H1 (cell line): ENCODE measurements around the gene MYL11. TPM values are rescaled to one million over a fixed set of nuclear protein-coding genes. Genes with fewer than 3 reads are reported as not detected.

Experiments
- CTCF ChIA-PET: fragments of 300-600 bp; sonication (Branson Sonifier 250); formaldehyde crosslinking; loops from one replicate; lab custom pipeline; 2021; ENCODE audit not compliant: partially characterized antibody; lab: Charles Lee
- POLR2A ChIA-PET: fragments of 300-600 bp; sonication (Branson Sonifier 250); formaldehyde crosslinking; loops from one replicate; lab custom pipeline; 2021; ENCODE audit warnings: inconsistent platforms; ENCODE audit not compliant: partially characterized antibody; lab: Charles Lee
- DNase-seq, 2 experiments: peaks; one replicate each; pipeline versions ENCODE4 v3.0.0 to v3.0.0-alpha.2; 2010 to 2022; ENCODE audit warnings: low spot score in 2 of 2, low read depth in 1 of 2, mixed read lengths in 1 of 2
- FAIRE-seq: peaks from 2 replicates; lab custom pipeline; 2011; peaks lifted over from hg19 to GRCh38; lab: Jason Lieb, UNC
- H2AFZ ChIP-seq: 2 replicates; pipeline ENCODE4 v1.8.1; 2012; ENCODE audit warnings: low read length, inconsistent platforms
- H2AK5ac ChIP-seq: 2 replicates; pipeline ENCODE4 v1.6.1; 2013; ENCODE audit warnings: low read depth, low read length
- H2BK120ac ChIP-seq: replicated peaks from 2 replicates; pipeline ENCODE3; 2013; ENCODE audit warnings: low read depth, low read length, inconsistent platforms
- H2BK12ac ChIP-seq: 2 replicates; pipeline ENCODE4 v1.6.1; 2013; ENCODE audit warnings: low read depth, low read length
- H2BK15ac ChIP-seq: 2 replicates; pipeline ENCODE4 v1.6.1; 2013; ENCODE audit warnings: low read length
- H2BK20ac ChIP-seq: 2 replicates; pipeline ENCODE4 v1.6.1; 2013; ENCODE audit warnings: low read length
- H2BK5ac ChIP-seq: 2 replicates; pipeline ENCODE4 v1.6.1; 2013; ENCODE audit warnings: low read depth, low read length
- H3K14ac ChIP-seq: 2 replicates; pipeline ENCODE4 v1.6.1; 2013; ENCODE audit warnings: inconsistent platforms; ENCODE audit not compliant: insufficient read length
- H3K18ac ChIP-seq: 2 replicates; pipeline ENCODE4 v1.6.1; 2013; ENCODE audit warnings: low read length; ENCODE audit errors: extremely low read depth
- H3K23ac ChIP-seq: 2 replicates; pipeline ENCODE4 v1.6.1; 2013; ENCODE audit warnings: inconsistent platforms; ENCODE audit not compliant: insufficient read length
- H3K23me2 ChIP-seq: 2 replicates; pipeline ENCODE4 v1.6.1; 2013; ENCODE audit warnings: low read depth, low read length
- H3K27ac ChIP-seq: 2 replicates; pipeline ENCODE4 v1.6.1; 2011; ENCODE audit warnings: low read depth, low read length, inconsistent platforms
- H3K27me3 ChIP-seq, 4 experiments: replicated peaks in 1 of 4; 1 replicate in 1 of 4; 2 replicates in 3 of 4; pipeline versions ENCODE4 v1.6.1 to v1.8.1; 2011 to 2013; ENCODE audit warnings: low read length in 3 of 4, mild to moderate bottlenecking in 3 of 4, inconsistent platforms in 2 of 4, mixed read lengths in 2 of 4, moderate library complexity in 1 of 4; ENCODE audit not compliant: control insufficient read depth in 3 of 4, insufficient read depth in 3 of 4; ENCODE audit errors: extremely low read depth in 1 of 4
- H3K36me3 ChIP-seq, 4 experiments: 2 replicates each; pipeline versions ENCODE4 v1.6.1 to v1.8.1; 2011 to 2013; ENCODE audit warnings: mild to moderate bottlenecking in 4 of 4, low read length in 3 of 4, moderate library complexity in 2 of 4, control low read depth in 1 of 4, inconsistent platforms in 1 of 4; ENCODE audit not compliant: insufficient read depth in 4 of 4, control insufficient read depth in 2 of 4
- H3K4ac ChIP-seq: replicated peaks from 2 replicates; pipeline ENCODE3; 2013; ENCODE audit warnings: low read length, low read depth, mixed read lengths, inconsistent platforms; ENCODE audit not compliant: insufficient read length
- H3K4me1 ChIP-seq, 4 experiments: replicated peaks in 1 of 4; 1 replicate in 1 of 4; 2 replicates in 3 of 4; pipeline versions ENCODE4 v1.6.1 to v1.8.1; 2011 to 2013; ENCODE audit warnings: low read length in 3 of 4, inconsistent platforms in 2 of 4, mixed read lengths in 1 of 4; ENCODE audit not compliant: insufficient read depth in 4 of 4, control insufficient read depth in 3 of 4
- H3K4me2 ChIP-seq, 2 experiments: 2 replicates each; pipeline versions ENCODE4 v1.6.1 to v1.8.1; 2011 to 2013; ENCODE audit warnings: low read depth in 2 of 2, low read length in 2 of 2, control low read depth in 1 of 2, inconsistent platforms in 1 of 2, mild to moderate bottlenecking in 1 of 2; ENCODE audit not compliant: insufficient read depth in 1 of 2
- H3K4me3 ChIP-seq, 4 experiments: fragments of 200-600, 300-600 bp in 1 of 4; sonication (generic), shearing (Covaris generic), sonication (Bioruptor Twin) in 1 of 4; 2 replicates each; pipeline versions ENCODE4 v1.5.1 to v1.8.1; 2011 to 2016; ENCODE audit warnings: low read length in 4 of 4, low read depth in 3 of 4, control low read depth in 2 of 4, inconsistent platforms in 2 of 4, mild to moderate bottlenecking in 2 of 4, mixed read lengths in 1 of 4, moderate library complexity in 1 of 4; ENCODE audit not compliant: insufficient read depth in 2 of 4; ENCODE audit errors: extremely low read depth in 1 of 4
- H3K56ac ChIP-seq: replicated peaks from 2 replicates; pipeline ENCODE3; 2013; ENCODE audit warnings: low read depth, mild to moderate bottlenecking, mixed read lengths, low read length, inconsistent platforms; ENCODE audit not compliant: insufficient read length
- H3K79me1 ChIP-seq: 2 replicates; pipeline ENCODE4 v1.6.1; 2013; ENCODE audit warnings: low read depth, low read length, control low read depth
- H3K79me2 ChIP-seq, 2 experiments: 2 replicates each; pipeline versions ENCODE4 v1.6.1 to v1.8.1; 2012 to 2013; ENCODE audit warnings: low read length in 2 of 2, mild to moderate bottlenecking in 2 of 2, inconsistent platforms in 1 of 2; ENCODE audit not compliant: insufficient read depth in 2 of 2, control insufficient read depth in 1 of 2
- H3K9ac ChIP-seq, 4 experiments: replicated peaks in 1 of 4; 1 replicate in 1 of 4; 2 replicates in 3 of 4; pipeline versions ENCODE4 v1.6.1 to v1.8.1; 2011 to 2013; ENCODE audit warnings: low read depth in 3 of 4, low read length in 3 of 4, control low read depth in 2 of 4, mild to moderate bottlenecking in 2 of 4, moderate library complexity in 2 of 4, inconsistent platforms in 1 of 4; ENCODE audit errors: extremely low read depth in 1 of 4
- H3K9me3 ChIP-seq, 2 experiments: 2 replicates each; pipeline versions ENCODE4 v1.6.1 to v1.8.1; 2012 to 2013; ENCODE audit warnings: mild to moderate bottlenecking in 2 of 2, moderate library complexity in 2 of 2, control low read depth in 1 of 2, inconsistent platforms in 1 of 2, low read depth in 1 of 2, low read length in 1 of 2, mixed read lengths in 1 of 2; ENCODE audit not compliant: insufficient read depth in 2 of 2
- H4K20me1 ChIP-seq, 2 experiments: replicated peaks in 1 of 2; 2 replicates each; pipeline versions ENCODE3 to v1.8.1; 2011 to 2013; ENCODE audit warnings: inconsistent platforms in 2 of 2, low read length in 2 of 2, mild to moderate bottlenecking in 1 of 2; ENCODE audit not compliant: insufficient read depth in 2 of 2, control insufficient read depth in 1 of 2
- H4K5ac ChIP-seq: 2 replicates; pipeline ENCODE4 v1.6.1; 2013; ENCODE audit warnings: low read length, low read depth, mixed read lengths, inconsistent platforms; ENCODE audit not compliant: insufficient read length
- H4K8ac ChIP-seq: 2 replicates; pipeline ENCODE4 v1.8.0; 2013; ENCODE audit warnings: mild to moderate bottlenecking, moderate library complexity, low read length, inconsistent platforms; ENCODE audit not compliant: insufficient read depth; ENCODE audit errors: extremely low read depth
- H4K91ac ChIP-seq: replicated peaks from 2 replicates; pipeline ENCODE3; 2013; ENCODE audit warnings: low read length, mixed read lengths, inconsistent platforms; ENCODE audit not compliant: insufficient read length
- ATF2 ChIP-seq: IDR thresholded peaks from 2 replicates; pipeline ENCODE4 v1.6.1; 2012; ENCODE audit warnings: low read length, inconsistent platforms
- CBX5 ChIP-seq: fragments of 300-800, 300-1000 bp; sonication (generic); IDR thresholded peaks from 2 replicates; pipeline ENCODE4 v1.7.1; 2016; ENCODE audit warnings: antibody characterized with exemption, low read length, low read depth
- CEBPB ChIP-seq: IDR thresholded peaks from 2 replicates; pipeline ENCODE4 v1.6.1; 2012; ENCODE audit warnings: low read depth, low read length
- CHD1 ChIP-seq: IDR thresholded peaks from 2 replicates; pipeline ENCODE4 v1.6.1; 2012; ENCODE audit warnings: low read depth, low read length, improper control_type of control experiment
- PHF8 ChIP-seq: fragments of 200-600 bp; sonication (generic); conservative IDR thresholded peaks from 2 replicates; pipeline ENCODE4 v1.7.1; 2012; ENCODE audit warnings: low read depth, mild to moderate bottlenecking, inconsistent platforms, low read length, moderate library complexity
- POLR2A ChIP-seq, 2 experiments: IDR thresholded peaks; 1 replicate in 1 of 2; 2 replicates in 1 of 2; pipeline ENCODE4 v1.6.1; 2011; ENCODE audit warnings: low read depth in 2 of 2, low read length in 2 of 2, mild to moderate bottlenecking in 2 of 2; ENCODE audit errors: control extremely low read depth in 1 of 2
- POLR2AphosphoS5 ChIP-seq: IDR thresholded peaks from 2 replicates; pipeline ENCODE4 v1.6.1; 2011; ENCODE audit warnings: low read depth, low read length
- RFX5 ChIP-seq: IDR thresholded peaks from 2 replicates; pipeline ENCODE4 v1.6.1; 2011; ENCODE audit warnings: low read depth, low read length, improper control_type of control experiment, borderline replicate concordance
- SRF ChIP-seq: IDR thresholded peaks from 2 replicates; pipeline ENCODE4 v1.6.1; 2011; ENCODE audit warnings: mild to moderate bottlenecking, low read depth, low read length, moderate library complexity
- YY1 ChIP-seq: IDR thresholded peaks from 2 replicates; pipeline ENCODE4 v1.6.1; 2011; ENCODE audit warnings: low read depth, mild to moderate bottlenecking, low read length
- WGBS, 2 experiments: shearing (Covaris generic) in 1 of 2; methylation state at CpG; one replicate each; pipeline versions ENCODE4 v1.1.6 to v1.1.7; 2013 to 2015; ENCODE audit warnings: low lambda C conversion rate in 2 of 2, mixed read lengths in 2 of 2, inconsistent platforms in 1 of 2, low coverage in 1 of 2, missing lambda C conversion rate in 1 of 2; ENCODE audit not compliant: insufficient replicate concordance in 2 of 2, insufficient coverage in 1 of 2, insufficient read length in 1 of 2; ENCODE audit errors: extremely low coverage in 1 of 2, missing lambda C conversion rate in 1 of 2; 5-methylcytosine and 5-hydroxymethylcytosine counted together
- polyA plus RNA-seq, 7 experiments: library from polyadenylated mRNA; depleted of rRNA in 3 of 7; stranded (reverse) in 5 of 7; unstranded in 2 of 7; fragments of >200 nt in 5 of 7; fragments of 200-250 nt in 2 of 7; gene quantifications; 1 replicate in 5 of 7; 2 replicates in 1 of 7; 4 replicates in 1 of 7; pipeline versions ENCODE4 v1.2.1 to v1.2.3, GENCODE V29; 2011 to 2013; ENCODE audit warnings: missing spikeins in 2 of 7, mixed read lengths in 2 of 7
- total RNA-seq: library from RNA; stranded (reverse); fragmentation: NEBNext Ultra II Directional; extraction: Animal tissue kit (Norgen Biotek cat#: 25700); gene quantifications from 2 replicates; pipeline ENCODE4 v1.2.1, GENCODE V29; 2021

The MYL11 gene
- total and polyA plus RNA-seq, 2 of the 8 experiments (the other 6 are each of a cell fraction or from before 2014, with no cell fraction given): 1.2 to 1.4 TPM

DNA sequence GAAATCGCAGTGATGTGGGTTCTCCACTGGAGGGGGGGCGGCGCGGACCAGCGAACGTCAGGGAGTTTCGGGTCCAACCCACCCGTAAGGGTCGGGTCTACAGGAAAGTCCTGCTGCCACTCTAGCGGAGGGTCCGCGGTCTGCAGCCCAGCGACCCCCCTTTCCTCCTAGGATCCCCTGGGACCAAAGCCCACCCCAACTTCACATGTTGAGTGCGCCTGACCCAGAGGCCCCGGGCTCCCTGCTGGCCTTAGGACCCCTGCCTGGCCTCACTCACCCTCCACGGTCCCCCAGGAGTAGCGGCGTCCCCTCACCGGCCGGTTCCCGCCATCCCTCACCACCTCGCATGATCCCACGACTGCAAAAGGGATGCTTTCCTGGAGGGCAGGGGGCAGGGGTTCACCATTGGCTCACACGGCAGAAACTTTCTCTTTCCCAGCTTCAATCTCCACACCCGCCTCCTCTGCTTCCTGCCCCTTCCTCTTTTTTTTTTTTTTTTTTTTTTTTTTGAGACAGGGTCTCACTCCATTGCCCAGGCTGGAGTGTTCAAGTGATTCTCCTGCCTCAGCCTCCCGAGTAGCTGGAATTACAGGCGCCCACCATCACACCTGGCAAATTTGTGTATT is 4.7 kb downstream of the MYL11 start:
- POLR2A ChIA-PET: interaction anchor here (0.7 to 13.6 kb wide), 2 partner anchors 18 to 278 kb away, joined by 4 to 151 read pairs; partner anchors contain the start of gene ZNF48
- Histone ChIP-seq H3K9ac (peak overlapping the region in 3 of 4 experiments; percentile 47 to 69 (median 51); a peak in 6 of 7 replicates), H3K27ac (peak overlapping the region; percentile 60), H3K27me3 (no peaks in the 10 kb centered on the region), H4K20me1 (no peaks in the 10 kb centered on the region), H2AK5ac (no peak overlapping the region), H3K36me3 (no peaks in the 10 kb centered on the region), H3K79me1 (no peaks in the 10 kb centered on the region), H3K56ac (peak overlapping the region; percentile 50), H3K79me2 (no peaks in the 10 kb centered on the region), H2BK120ac (no peak overlapping the region)
- no peak for FAIRE-seq
- TF ChIP-seq CHD1 (no peak), ATF2 (no peak), PHF8 (no peak), SRF (no peak), CEBPB (no peak), POLR2AphosphoS5 (0 out of 2 replicates have a peak, but pooled peaks have one; percentile 4), YY1 (no peak), CBX5 (no peak), RFX5 (no peak), POLR2A (IDR thresholded peaks at IDR 0.05; ENCODE audit: control extremely low read depth in 1 of 2, low read depth in 2 of 2, low read length in 2 of 2) (0 out of 3 replicates have a peak, but pooled peaks of 1 of the 2 experiments have one; percentile 7)
- TF ChIP-seq, all 59 proteins: peak for 2
- Histone ChIP-seq H3K4me1 (peaks cover 0 to 9% (median 5%) of the 10 kb centered on the region in 4 experiments; a peak in 5 of 7 replicates), H3K18ac (peak overlapping the region; percentile 99), H2BK5ac (peak overlapping the region; percentile 60), H2BK12ac (no peak overlapping the region), H3K14ac (no peak overlapping the region), H4K8ac (peak overlapping the region; percentile 74; the same call in 1 of the 2 replicates), H2AFZ (peak overlapping the region; percentile 48; the same call in 1 of the 2 replicates), H3K4ac (peak overlapping the region; percentile 85), H3K9me3 (no peaks in the 10 kb centered on the region), H3K4me2 (peak overlapping the region; percentile 80 to 98), H4K91ac (peak overlapping the region; percentile 25), H2BK20ac (no peak overlapping the region), H3K4me3 (peak overlapping the region; percentile 70 to 88 (median 82)), H3K23me2 (peaks cover 10% of the 10 kb centered on the region), H4K5ac (peak overlapping the region; percentile 57), H2BK15ac (no peak overlapping the region), H3K23ac (no peak overlapping the region)
- CTCF ChIA-PET: interaction anchor here (0.9 to 1.6 kb wide), 3 partner anchors 12 to 146 kb away, joined by 3 to 6 read pairs (median 3); no protein-coding TSS in a partner anchor
- DNase-seq: no peak
- WGBS, 2 experiments: 11% methylated on average over 22 of the region's 27 CpGs; no CpG with 5 or more reads in 1 of the 2 experiments
